Fibroblast of the aortic adventitia (primary cell): ENCODE results near the gene BTN3A1. TPM values are rescaled to one million over a fixed set of nuclear protein-coding genes. Genes with fewer than 3 reads are reported as not detected.
A peak's percentile ranks its signal among the peaks of the same experiment; 100 is the strongest.

ENCODE experiments used
- DNase-seq: peaks from one replicate; pipeline ENCODE4 v3.0.0-alpha.2; 2010; ENCODE audit warnings: low read depth
- H3K4me3 ChIP-seq: 2 replicates; pipeline ENCODE4 v1.5.1; 2011; ENCODE audit warnings: low read depth, mild to moderate bottlenecking, control low read depth, low read length, moderate library complexity
- total RNA-seq: library from RNA; depleted of rRNA; stranded (reverse); fragments of >200 nt; gene quantifications from 2 replicates; pipeline ENCODE4 v1.2.3, GENCODE V29; 2012; ENCODE audit warnings: low replicate concordance
- TF ChIP-seq, protein P1 (sequence below): IDR thresholded peaks from 2 replicates; pipeline ENCODE4 v1.5.1; 2011; ENCODE audit warnings: mild to moderate bottlenecking, low read length, control low read depth, inconsistent platforms; ENCODE audit not compliant: insufficient read depth

The BTN3A1 gene
- total RNA-seq, 1 donor, result 24.0 TPM

DNA sequence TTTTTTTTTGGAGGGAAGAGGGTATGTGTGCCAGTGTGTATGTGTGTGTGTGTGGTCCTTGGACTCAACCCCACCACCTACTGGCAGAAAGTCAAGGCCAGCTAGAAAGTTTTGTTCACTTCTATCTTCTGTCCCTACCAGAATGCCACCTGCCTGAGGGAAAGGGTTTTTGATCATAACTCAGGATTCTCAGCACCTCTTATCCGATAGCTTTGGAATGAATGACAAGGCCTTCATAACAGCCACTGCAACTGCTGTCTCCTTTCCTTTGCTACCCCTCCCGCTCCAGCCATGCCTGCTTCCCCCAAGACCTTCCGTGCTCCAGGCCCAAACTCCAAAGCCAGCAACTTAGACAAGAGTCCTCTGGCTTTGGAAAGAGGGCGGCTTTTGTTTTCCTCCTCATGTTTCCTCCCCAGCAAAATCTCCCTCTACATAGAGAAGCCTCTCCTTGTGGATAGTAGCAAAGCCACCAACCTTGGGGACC, 18.7 kb downstream of the BTN3A1 start:
- DNase-seq, result peak; percentile 33

DNA sequence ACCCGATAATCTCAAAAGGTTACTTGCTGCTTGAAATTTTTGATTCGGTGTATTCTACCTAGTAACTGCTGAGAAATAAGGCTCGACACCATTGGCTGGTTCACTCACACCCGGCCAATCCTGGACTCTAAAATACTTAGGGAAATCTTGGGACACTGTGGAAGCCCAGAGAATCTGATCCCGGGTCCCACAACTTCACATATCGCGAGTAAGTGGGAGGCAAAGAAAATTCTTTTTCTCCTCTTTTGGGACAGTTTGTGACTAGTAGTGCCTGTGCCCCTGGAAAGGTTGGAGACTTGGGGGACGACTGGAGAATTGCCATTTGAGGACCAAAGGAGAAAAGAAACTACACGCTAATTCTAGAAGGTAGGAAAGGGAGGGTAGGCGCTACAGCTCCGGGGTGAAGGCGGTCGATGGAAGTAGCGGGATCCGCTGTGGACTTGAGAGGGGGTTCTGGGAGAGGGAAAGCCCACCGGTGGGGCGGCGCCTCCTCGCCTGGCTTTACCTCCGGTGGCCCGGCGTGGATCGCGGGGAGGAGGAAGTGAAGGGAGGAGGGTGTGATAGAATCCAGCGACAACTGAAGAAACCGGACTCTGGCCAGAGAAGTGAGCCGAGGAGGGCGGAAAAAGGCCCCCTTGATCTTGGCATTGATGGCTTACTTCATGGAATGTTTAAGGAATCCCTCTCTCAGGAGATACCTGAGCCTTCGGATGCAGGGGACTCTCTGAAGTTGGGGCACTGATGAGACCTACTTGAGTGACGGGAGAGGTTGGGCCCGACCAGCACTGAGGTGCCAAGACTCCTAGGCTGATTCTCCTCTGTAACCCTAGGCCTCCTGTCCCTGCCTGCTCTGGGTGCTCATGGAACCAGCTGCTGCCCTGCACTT, 19.4 kb downstream of the BTN3A1 start:
- TF ChIP-seq, protein P1, sequence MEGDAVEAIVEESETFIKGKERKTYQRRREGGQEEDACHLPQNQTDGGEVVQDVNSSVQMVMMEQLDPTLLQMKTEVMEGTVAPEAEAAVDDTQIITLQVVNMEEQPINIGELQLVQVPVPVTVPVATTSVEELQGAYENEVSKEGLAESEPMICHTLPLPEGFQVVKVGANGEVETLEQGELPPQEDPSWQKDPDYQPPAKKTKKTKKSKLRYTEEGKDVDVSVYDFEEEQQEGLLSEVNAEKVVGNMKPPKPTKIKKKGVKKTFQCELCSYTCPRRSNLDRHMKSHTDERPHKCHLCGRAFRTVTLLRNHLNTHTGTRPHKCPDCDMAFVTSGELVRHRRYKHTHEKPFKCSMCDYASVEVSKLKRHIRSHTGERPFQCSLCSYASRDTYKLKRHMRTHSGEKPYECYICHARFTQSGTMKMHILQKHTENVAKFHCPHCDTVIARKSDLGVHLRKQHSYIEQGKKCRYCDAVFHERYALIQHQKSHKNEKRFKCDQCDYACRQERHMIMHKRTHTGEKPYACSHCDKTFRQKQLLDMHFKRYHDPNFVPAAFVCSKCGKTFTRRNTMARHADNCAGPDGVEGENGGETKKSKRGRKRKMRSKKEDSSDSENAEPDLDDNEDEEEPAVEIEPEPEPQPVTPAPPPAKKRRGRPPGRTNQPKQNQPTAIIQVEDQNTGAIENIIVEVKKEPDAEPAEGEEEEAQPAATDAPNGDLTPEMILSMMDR, result no peak
- peak overlapping the region; percentile 86 for H3K4me3 ChIP-seq
- DNase-seq, result peak; percentile 93

More for the DNA sequence above, 18.7 kb downstream of the BTN3A1 start:
- TF ChIP-seq, protein P1, result peak; percentile 25
- peak overlapping the region; percentile 50 for H3K4me3 ChIP-seq

DNA sequence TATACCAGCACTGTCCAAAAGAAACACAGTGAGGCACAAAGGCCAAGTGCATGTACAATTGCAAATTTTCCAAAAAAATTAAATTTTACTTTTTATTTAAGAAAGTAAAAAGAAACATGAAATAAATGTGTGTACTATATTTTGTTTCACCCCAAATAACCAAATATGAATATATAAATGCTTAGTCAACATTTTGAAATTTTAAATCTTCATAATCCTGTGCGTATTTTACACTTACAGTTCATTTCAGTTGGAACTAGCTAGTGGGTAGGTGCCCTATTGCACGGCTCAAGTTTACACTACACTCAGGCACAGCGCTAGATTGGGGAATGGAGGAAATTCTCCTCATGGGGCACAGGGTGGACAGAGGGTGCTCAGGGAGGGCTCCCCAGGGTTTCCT, 20.3 kb downstream of the BTN3A1 start:
- peak overlapping the region; percentile 86 for H3K4me3 ChIP-seq
- TF ChIP-seq, protein P1, result no peak

DNA sequence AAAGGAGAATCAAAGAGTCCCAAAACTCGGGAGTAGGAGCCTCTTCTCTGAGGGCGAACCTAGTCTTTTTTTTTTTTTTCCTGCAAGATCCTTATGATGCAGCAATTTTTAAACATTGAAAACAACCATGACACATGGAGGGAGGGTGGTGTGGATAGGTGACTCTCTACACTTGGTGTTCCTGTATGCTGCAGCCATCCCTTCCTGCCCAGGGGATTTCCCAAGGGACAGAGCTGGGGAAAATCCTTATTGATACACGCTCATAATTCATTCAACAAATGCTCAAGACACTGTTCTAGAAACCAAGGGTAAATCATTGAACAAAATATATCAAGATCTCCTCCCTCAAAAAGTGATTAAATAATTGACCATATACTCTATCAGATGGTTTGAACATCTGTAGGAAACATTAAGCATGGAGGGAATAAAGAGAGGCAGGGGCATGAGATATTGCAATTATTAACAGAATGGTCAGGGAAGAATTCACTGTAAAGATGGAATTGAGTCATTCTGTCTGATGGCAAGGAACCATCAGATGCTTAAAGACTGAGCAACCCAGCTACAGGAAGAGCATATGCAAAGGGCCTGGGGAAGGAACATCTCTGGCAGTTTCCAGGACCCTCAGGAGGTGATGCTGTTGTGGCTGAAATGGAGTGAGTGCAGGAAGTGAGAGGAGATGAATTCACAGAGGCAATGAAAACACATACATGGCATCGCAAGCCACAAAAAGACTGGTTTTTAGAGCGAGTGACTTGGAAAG, 24.8 kb downstream of the BTN3A1 start:
- no peak for DNase-seq
- no peak overlapping the region for H3K4me3 ChIP-seq
- TF ChIP-seq, protein P1, result no peak

More for the DNA sequence above, 20.3 kb downstream of the BTN3A1 start:
- no peak for DNase-seq

DNA sequence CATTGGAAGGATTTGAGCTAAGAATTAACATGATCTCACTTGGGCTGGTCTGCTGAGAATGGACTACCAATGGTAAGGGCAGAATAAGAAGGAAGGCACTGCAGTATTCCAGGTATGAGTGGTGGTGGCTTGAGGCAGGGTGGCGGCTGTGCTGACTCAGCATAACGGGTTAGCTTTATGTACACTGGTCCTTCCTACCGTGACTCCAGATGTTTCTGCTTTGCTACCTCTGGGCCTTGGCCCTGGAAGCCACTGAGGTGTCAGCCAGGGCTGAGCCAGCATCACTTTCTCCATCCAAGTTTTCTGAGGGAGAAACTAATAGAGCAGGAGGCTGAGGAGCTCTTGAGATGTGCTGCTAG, 25.4 kb downstream of the BTN3A1 start:
- TF ChIP-seq, protein P1, result no peak
- no peak overlapping the region for H3K4me3 ChIP-seq
- DNase-seq, result no peak

DNA sequence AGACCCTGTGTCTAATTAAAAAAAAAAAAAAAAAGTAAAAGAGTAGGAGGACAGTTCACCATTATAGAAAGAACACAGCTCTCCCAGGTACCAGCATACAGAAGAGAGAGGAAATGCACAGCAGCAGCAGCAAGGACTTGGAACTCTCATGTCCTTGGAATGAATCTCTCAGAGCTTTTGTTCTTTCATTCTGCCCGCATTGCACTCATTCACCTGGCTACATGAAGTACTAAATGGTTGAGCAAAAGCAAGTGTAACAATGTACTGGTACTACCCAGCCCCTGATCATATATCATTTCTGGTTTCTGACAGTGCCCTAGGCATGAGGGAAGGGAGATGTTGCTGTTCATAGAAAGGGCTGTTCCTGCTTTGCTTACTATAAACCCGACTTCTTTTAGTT, 26.1 kb downstream of the BTN3A1 start:
- TF ChIP-seq, protein P1, result no peak
- DNase-seq, result no peak

More for the DNA sequence above, 26.1 kb downstream of the BTN3A1 start:
- H3K4me3 ChIP-seq, result no peak overlapping the region
